ENCODE results near the gene SPAG16. TPM values are rescaled to one million over a fixed set of nuclear protein-coding genes. Genes with fewer than 3 reads are reported as not detected.

The SPAG16 gene
- total RNA-seq, 1 experiment from 2014 or later, result 16.0 TPM

- TF ChIP-seq ZNF396 (CRISPR knock-in tag; IDR thresholded peaks at IDR 0.05; ENCODE audit: borderline replicate concordance), result no peak
- TF ChIP-seq ETV6 (CRISPR knock-in tag; IDR thresholded peaks at IDR 0.05), result peak; percentile 86
- TF ChIP-seq, protein P1, sequence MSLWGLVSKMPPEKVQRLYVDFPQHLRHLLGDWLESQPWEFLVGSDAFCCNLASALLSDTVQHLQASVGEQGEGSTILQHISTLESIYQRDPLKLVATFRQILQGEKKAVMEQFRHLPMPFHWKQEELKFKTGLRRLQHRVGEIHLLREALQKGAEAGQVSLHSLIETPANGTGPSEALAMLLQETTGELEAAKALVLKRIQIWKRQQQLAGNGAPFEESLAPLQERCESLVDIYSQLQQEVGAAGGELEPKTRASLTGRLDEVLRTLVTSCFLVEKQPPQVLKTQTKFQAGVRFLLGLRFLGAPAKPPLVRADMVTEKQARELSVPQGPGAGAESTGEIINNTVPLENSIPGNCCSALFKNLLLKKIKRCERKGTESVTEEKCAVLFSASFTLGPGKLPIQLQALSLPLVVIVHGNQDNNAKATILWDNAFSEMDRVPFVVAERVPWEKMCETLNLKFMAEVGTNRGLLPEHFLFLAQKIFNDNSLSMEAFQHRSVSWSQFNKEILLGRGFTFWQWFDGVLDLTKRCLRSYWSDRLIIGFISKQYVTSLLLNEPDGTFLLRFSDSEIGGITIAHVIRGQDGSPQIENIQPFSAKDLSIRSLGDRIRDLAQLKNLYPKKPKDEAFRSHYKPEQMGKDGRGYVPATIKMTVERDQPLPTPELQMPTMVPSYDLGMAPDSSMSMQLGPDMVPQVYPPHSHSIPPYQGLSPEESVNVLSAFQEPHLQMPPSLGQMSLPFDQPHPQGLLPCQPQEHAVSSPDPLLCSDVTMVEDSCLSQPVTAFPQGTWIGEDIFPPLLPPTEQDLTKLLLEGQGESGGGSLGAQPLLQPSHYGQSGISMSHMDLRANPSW (CRISPR knock-in tag; conservative IDR thresholded peaks at IDR 0.05; ENCODE audit: low read depth), result no peak
- TF ChIP-seq, protein P2, sequence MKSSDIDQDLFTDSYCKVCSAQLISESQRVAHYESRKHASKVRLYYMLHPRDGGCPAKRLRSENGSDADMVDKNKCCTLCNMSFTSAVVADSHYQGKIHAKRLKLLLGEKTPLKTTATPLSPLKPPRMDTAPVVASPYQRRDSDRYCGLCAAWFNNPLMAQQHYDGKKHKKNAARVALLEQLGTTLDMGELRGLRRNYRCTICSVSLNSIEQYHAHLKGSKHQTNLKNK (CRISPR knock-in tag; IDR thresholded peaks at IDR 0.05), result no peak
- TF ChIP-seq ZNF232 (CRISPR knock-in tag; IDR thresholded peaks at IDR 0.05), result peak; percentile 96; the same call in 1 of the 2 replicates
- no peak for TF ChIP-seq EMX1 (CRISPR knock-in tag; IDR thresholded peaks at IDR 0.05)
- peak; percentile 84 for TF ChIP-seq NFE2L1 (CRISPR knock-in tag; IDR thresholded peaks at IDR 0.05)
- TF ChIP-seq, protein P3, sequence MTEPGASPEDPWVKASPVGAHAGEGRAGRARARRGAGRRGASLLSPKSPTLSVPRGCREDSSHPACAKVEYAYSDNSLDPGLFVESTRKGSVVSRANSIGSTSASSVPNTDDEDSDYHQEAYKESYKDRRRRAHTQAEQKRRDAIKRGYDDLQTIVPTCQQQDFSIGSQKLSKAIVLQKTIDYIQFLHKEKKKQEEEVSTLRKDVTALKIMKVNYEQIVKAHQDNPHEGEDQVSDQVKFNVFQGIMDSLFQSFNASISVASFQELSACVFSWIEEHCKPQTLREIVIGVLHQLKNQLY (CRISPR knock-in tag; IDR thresholded peaks at IDR 0.05), result no peak
- TF ChIP-seq E2F1 (CRISPR knock-in tag; IDR thresholded peaks at IDR 0.05), result 0 out of 2 replicates have a peak, but pooled peaks have one; percentile 79
- peak; percentile 91 for TF ChIP-seq SMAD3 (CRISPR knock-in tag; IDR thresholded peaks at IDR 0.05; ENCODE audit: borderline replicate concordance)
- TF ChIP-seq ERG (CRISPR knock-in tag; IDR thresholded peaks at IDR 0.05), result no peak
- TF ChIP-seq PRRX2 (CRISPR knock-in tag; IDR thresholded peaks at IDR 0.05), result no peak
- TF ChIP-seq HMGA2 (CRISPR knock-in tag; IDR thresholded peaks at IDR 0.05), result no peak
- TF ChIP-seq, protein P4, sequence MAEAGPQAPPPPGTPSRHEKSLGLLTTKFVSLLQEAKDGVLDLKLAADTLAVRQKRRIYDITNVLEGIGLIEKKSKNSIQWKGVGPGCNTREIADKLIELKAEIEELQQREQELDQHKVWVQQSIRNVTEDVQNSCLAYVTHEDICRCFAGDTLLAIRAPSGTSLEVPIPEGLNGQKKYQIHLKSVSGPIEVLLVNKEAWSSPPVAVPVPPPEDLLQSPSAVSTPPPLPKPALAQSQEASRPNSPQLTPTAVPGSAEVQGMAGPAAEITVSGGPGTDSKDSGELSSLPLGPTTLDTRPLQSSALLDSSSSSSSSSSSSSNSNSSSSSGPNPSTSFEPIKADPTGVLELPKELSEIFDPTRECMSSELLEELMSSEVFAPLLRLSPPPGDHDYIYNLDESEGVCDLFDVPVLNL (CRISPR knock-in tag; IDR thresholded peaks at IDR 0.05; ENCODE audit: borderline replicate concordance, low read depth), result 0 out of 2 replicates have a peak, but pooled peaks have one; percentile 50
- TF ChIP-seq, protein P5, sequence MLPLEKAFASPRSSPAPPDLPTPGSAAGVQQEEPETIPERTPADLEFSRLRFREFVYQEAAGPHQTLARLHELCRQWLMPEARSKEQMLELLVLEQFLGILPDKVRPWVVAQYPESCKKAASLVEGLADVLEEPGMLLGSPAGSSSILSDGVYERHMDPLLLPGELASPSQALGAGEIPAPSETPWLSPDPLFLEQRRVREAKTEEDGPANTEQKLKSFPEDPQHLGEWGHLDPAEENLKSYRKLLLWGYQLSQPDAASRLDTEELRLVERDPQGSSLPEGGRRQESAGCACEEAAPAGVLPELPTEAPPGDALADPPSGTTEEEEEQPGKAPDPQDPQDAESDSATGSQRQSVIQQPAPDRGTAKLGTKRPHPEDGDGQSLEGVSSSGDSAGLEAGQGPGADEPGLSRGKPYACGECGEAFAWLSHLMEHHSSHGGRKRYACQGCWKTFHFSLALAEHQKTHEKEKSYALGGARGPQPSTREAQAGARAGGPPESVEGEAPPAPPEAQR (CRISPR knock-in tag; IDR thresholded peaks at IDR 0.05), result no peak
- 0 out of 2 replicates have a peak, but pooled peaks have one; percentile 59 for TF ChIP-seq CREB1 (CRISPR knock-in tag; IDR thresholded peaks at IDR 0.05)
- TF ChIP-seq USF1 (CRISPR knock-in tag; IDR thresholded peaks at IDR 0.05), result peak; percentile 66
- peak; percentile 78 for TF ChIP-seq CREM (CRISPR knock-in tag; IDR thresholded peaks at IDR 0.05)
- no peak for TF ChIP-seq ZNF263 (CRISPR knock-in tag; IDR thresholded peaks at IDR 0.05; ENCODE audit: low read depth)
- TF ChIP-seq RORB (CRISPR knock-in tag; IDR thresholded peaks at IDR 0.05), result no peak
- TF ChIP-seq, protein P6, sequence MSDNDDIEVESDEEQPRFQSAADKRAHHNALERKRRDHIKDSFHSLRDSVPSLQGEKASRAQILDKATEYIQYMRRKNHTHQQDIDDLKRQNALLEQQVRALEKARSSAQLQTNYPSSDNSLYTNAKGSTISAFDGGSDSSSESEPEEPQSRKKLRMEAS (CRISPR knock-in tag; IDR thresholded peaks at IDR 0.05), result peak; percentile 45; the same call in 1 of the 2 replicates
- no peak; the same call in 1 of the 2 replicates for TF ChIP-seq SMAD4 (CRISPR knock-in tag; IDR thresholded peaks at IDR 0.05)
- TF ChIP-seq GTF2I (CRISPR knock-in tag; conservative IDR thresholded peaks at IDR 0.05), result no peak
- TF ChIP-seq MYBL2 (CRISPR knock-in tag; IDR thresholded peaks at IDR 0.05), result peak; percentile 72; the same call in 1 of the 2 replicates
- TF ChIP-seq NR2C2 (CRISPR knock-in tag; IDR thresholded peaks at IDR 0.05), result no peak
- TF ChIP-seq ATF1 (CRISPR knock-in tag; IDR thresholded peaks at IDR 0.05), result no peak
- TF ChIP-seq OVOL2 (CRISPR knock-in tag; IDR thresholded peaks at IDR 0.05; ENCODE audit: borderline replicate concordance), result no peak
- TF ChIP-seq, protein P7, sequence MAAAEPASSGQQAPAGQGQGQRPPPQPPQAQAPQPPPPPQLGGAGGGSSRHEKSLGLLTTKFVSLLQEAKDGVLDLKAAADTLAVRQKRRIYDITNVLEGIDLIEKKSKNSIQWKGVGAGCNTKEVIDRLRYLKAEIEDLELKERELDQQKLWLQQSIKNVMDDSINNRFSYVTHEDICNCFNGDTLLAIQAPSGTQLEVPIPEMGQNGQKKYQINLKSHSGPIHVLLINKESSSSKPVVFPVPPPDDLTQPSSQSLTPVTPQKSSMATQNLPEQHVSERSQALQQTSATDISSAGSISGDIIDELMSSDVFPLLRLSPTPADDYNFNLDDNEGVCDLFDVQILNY (CRISPR knock-in tag; IDR thresholded peaks at IDR 0.05), result peak; percentile 56; the same call in 1 of the 2 replicates
- peak; percentile 63; the same call in 1 of the 2 replicates for TF ChIP-seq GABPB1 (CRISPR knock-in tag; IDR thresholded peaks at IDR 0.05)
- TF ChIP-seq JUN (CRISPR knock-in tag; IDR thresholded peaks at IDR 0.05), result peak; percentile 68; the same call in 1 of the 2 replicates
Observed at GRCh38 chr2:214410918-214411554, 1126.8 kb downstream of the SPAG16 start, which contains the start of gene VWC2L (continued).
